Smooth muscle cell (in vitro differentiated cells): Measurements from ENCODE around the gene TNFRSF18. TPM values are rescaled to one million over a fixed set of nuclear protein-coding genes. Genes with fewer than 3 reads are reported as not detected.

ENCODE experiments used
- DNase-seq: peaks from one replicate; lab custom pipeline; 2025; ENCODE audit not compliant: unreplicated experiment; lab: John Stamatoyannopoulos, UW
- H2AFZ ChIP-seq: fragments of 200-600 bp; sonication (generic); 2 replicates; pipeline ENCODE4 v1.6.0; 2016; ENCODE audit warnings: antibody characterized with exemption, low read depth, mild to moderate bottlenecking
- H3F3A ChIP-seq: fragments of 200-600 bp; sonication (generic); 2 replicates; pipeline ENCODE4 v1.6.0; 2017; ENCODE audit warnings: antibody characterized with exemption, low read depth
- H3K27ac ChIP-seq: fragments of 200-600 bp; sonication (generic); 2 replicates; pipeline ENCODE4 v1.5.1; 2016; ENCODE audit warnings: low read depth, mild to moderate bottlenecking
- H3K27me3 ChIP-seq: fragments of 200-600 bp; sonication (generic); 2 replicates; pipeline ENCODE4 v1.6.1; 2016; ENCODE audit warnings: low read depth, mild to moderate bottlenecking
- H3K36me3 ChIP-seq: fragments of 200-600 bp; sonication (generic); 2 replicates; pipeline ENCODE4 v1.5.1; 2016; ENCODE audit warnings: low read depth
- H3K4me1 ChIP-seq: fragments of 200-600 bp; sonication (generic); 2 replicates; pipeline ENCODE4 v1.5.1; 2016; ENCODE audit warnings: low read depth
- H3K4me2 ChIP-seq: fragments of 200-600 bp; sonication (generic); 2 replicates; pipeline ENCODE4 v1.6.0; 2016; ENCODE audit warnings: mild to moderate bottlenecking
- H3K4me3 ChIP-seq: fragments of 200-600 bp; sonication (generic); 2 replicates; pipeline ENCODE4 v1.5.1; 2016; ENCODE audit warnings: mild to moderate bottlenecking
- H3K79me2 ChIP-seq: fragments of 200-600 bp; sonication (generic); 2 replicates; pipeline ENCODE4 v1.6.0; 2016; ENCODE audit warnings: low read depth, mild to moderate bottlenecking
- H3K9ac ChIP-seq: fragments of 200-600 bp; sonication (generic); 2 replicates; pipeline ENCODE4 v1.6.0; 2016; ENCODE audit warnings: low read depth
- H3K9me3 ChIP-seq: fragments of 200-600 bp; sonication (generic); replicated peaks from 2 replicates; pipeline ENCODE4 v1.5.1; 2016; ENCODE audit warnings: low read depth
- H4K20me1 ChIP-seq: fragments of 200-600 bp; sonication (generic); 2 replicates; pipeline ENCODE4 v1.6.0; 2016; ENCODE audit warnings: low read depth
- WGBS: methylation state at CpG from one replicate; pipeline ENCODE4 v1.1.7; 2016; ENCODE audit warnings: low lambda C conversion rate; 5-methylcytosine and 5-hydroxymethylcytosine counted together
- polyA plus RNA-seq: library from polyadenylated mRNA; unstranded; fragments of >200 nt; fragmentation: Nextera tagmentation; extraction: Ambion mirVana; gene quantifications from 2 replicates; pipeline ENCODE4 v1.2.1, GENCODE V29; 2016
- total RNA-seq: library from RNA; depleted of rRNA; stranded (reverse); fragments of >200 nt; gene quantifications from 2 replicates; pipeline ENCODE4 v1.2.3, GENCODE V29; 2014
- TF ChIP-seq, protein P1 (sequence below): fragments of 200-600 bp; sonication (generic); IDR thresholded peaks from 2 replicates; pipeline ENCODE4 v1.5.1; 2017; ENCODE audit warnings: borderline replicate concordance, mild to moderate bottlenecking, antibody characterized with exemption; ENCODE audit not compliant: insufficient read depth, poor library complexity, severe bottlenecking

Gene TNFRSF18
- total and polyA plus RNA-seq, 2 experiments from 2014 or later: 4.8 to 12.2 TPM

DNA sequence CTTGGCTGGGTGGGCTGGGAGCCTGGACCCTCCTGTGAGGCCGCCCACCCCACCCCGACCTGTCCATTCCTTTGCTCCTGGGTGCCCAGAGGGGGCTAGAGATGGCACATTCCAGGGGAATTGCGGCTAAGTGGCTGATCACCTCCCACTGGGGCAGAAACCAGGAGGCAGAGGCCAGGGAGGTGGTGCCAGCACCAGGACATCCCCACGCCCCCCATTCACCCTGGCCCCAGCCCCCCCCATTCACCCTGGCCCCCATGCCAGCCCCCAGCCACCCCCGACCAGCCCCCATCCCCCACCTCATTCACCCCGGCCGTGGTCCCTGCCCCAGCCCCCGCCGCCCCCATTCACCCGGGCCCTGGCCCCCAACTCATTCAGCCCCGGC, 33.9 kb upstream of the TNFRSF18 start:
- Histone ChIP-seq H3K4me3 (no peak overlapping the region), H4K20me1 (no peaks in the 10 kb centered on the region), H3K4me2 (no peak overlapping the region), H3K27ac (no peak overlapping the region), H3F3A (no peaks in the 10 kb centered on the region), H3K4me1 (no peaks in the 10 kb centered on the region), H3K9me3 (no peaks in the 10 kb centered on the region), H3K36me3 (no peaks in the 10 kb centered on the region), H3K27me3 (no peaks in the 10 kb centered on the region), H2AFZ (no peak overlapping the region), H3K79me2 (no peaks in the 10 kb centered on the region), H3K9ac (no peak overlapping the region)
- WGBS: 88% methylated on average over 2 of the region's 11 CpGs
- no peak for DNase-seq
- TF ChIP-seq, protein P1, sequence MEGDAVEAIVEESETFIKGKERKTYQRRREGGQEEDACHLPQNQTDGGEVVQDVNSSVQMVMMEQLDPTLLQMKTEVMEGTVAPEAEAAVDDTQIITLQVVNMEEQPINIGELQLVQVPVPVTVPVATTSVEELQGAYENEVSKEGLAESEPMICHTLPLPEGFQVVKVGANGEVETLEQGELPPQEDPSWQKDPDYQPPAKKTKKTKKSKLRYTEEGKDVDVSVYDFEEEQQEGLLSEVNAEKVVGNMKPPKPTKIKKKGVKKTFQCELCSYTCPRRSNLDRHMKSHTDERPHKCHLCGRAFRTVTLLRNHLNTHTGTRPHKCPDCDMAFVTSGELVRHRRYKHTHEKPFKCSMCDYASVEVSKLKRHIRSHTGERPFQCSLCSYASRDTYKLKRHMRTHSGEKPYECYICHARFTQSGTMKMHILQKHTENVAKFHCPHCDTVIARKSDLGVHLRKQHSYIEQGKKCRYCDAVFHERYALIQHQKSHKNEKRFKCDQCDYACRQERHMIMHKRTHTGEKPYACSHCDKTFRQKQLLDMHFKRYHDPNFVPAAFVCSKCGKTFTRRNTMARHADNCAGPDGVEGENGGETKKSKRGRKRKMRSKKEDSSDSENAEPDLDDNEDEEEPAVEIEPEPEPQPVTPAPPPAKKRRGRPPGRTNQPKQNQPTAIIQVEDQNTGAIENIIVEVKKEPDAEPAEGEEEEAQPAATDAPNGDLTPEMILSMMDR: no peak

DNA sequence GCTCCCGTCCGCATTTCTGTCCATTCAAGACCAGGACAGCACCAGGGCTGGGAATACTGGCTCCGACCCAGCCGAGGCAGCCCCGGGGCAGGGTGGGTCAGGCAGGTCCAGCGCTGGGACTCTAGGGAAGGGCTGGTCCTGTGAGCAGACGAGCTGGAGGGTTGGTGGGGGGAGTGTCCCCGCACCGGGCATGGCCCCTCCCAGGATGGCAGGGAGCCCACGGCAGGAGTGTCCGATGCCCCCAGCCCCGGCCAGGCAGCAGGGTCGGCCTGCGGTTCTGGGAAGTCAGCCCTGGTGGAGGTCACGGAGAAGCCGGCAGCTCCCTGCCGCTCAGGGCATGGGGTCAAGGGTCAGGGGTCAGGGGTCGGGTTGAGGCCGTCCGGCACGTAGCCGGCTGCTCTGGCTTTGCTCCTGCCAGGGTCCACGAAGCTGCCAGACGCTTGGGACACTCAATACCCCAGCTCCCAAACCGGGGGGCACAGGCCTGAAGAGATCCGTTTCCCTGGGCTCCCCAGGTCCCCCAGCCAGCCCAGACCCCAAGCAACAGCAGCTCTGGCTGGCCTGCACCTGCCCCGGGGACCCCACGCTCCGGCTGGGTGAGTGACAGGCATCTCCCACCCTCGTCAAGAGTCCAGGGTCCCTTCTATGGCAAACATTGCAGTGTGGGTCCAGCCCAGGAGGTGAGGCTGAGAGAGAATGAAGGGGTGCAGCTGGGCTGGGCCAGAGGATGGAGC, 33.4 kb upstream of the TNFRSF18 start:
- no peak overlapping the region for H3K9ac ChIP-seq
- H3K79me2 ChIP-seq: no peaks in the 10 kb centered on the region
- no peaks in the 10 kb centered on the region for H3K4me1 ChIP-seq
- H3K36me3 ChIP-seq: no peaks in the 10 kb centered on the region
- H3K9me3 ChIP-seq: no peaks in the 10 kb centered on the region
- H2AFZ ChIP-seq: no peak overlapping the region
- no peak overlapping the region for H3K4me3 ChIP-seq
- 77% methylated on average over 30 of the region's 30 CpGs for WGBS
- H3K27me3 ChIP-seq: no peaks in the 10 kb centered on the region
- no peak overlapping the region for H3K27ac ChIP-seq
- no peaks in the 10 kb centered on the region for H3F3A ChIP-seq
- DNase-seq: no peak
- no peak overlapping the region for H3K4me2 ChIP-seq
- H4K20me1 ChIP-seq: no peaks in the 10 kb centered on the region
- TF ChIP-seq, protein P1: no peak

DNA sequence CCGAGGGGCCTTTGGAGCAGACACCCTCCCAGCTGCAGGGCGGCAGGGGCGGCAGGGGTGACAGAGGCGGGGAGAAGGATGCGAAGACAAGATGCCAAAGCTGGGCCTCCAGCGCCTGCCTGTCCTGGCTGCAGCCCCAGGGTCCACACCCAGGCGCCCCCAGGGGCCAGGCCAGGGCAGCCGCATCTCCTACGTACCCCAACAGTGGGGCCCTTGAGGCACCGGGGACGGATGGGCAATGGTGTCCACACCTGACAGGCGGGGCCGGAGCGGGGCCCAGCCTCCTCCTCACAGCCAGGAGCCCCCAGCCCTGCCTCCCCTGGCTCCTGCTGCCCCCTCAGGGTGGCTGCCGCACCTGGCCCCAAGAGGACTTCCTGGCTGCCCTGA, 32.8 kb upstream of the TNFRSF18 start:
- Histone ChIP-seq H4K20me1 (no peaks in the 10 kb centered on the region), H2AFZ (no peak overlapping the region), H3K4me2 (no peak overlapping the region), H3K4me3 (no peak overlapping the region), H3K9ac (no peak overlapping the region), H3K79me2 (no peaks in the 10 kb centered on the region), H3K27me3 (no peaks in the 10 kb centered on the region), H3K9me3 (no peaks in the 10 kb centered on the region), H3K36me3 (no peaks in the 10 kb centered on the region), H3K27ac (no peak overlapping the region), H3F3A (no peaks in the 10 kb centered on the region), H3K4me1 (no peaks in the 10 kb centered on the region)
- TF ChIP-seq, protein P1: no peak
- WGBS: 85% methylated on average over 14 of the region's 15 CpGs
- DNase-seq: no peak

DNA sequence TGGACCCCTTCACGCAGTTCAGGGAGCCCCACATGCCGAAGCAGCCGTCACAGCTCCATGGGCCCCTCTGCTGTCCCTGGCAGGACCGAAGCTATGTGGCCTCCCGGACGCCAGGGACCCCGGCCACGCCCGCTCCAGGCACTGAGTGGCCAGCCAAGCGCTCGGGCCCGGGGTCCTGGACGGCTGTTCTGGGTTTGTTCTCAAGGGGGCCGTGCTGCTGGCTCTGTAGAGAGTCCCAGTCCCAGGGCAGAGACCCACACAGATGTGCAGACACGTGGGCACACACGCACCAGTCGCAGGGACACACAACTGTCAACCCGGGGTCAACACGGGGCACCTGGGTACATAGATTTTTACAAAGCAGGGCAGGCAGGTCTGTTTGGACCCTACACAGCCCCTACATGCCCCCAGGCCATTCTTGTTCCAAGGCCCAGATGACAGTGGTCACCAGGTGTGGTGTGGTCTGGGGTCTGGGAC, 32.3 kb upstream of the TNFRSF18 start:
- Histone ChIP-seq H3K27ac (no peak overlapping the region), H3K4me2 (no peak overlapping the region), H3K4me1 (no peaks in the 10 kb centered on the region), H3K79me2 (peaks cover 2% of the 10 kb centered on the region), H3K36me3 (no peaks in the 10 kb centered on the region), H2AFZ (no peak overlapping the region), H3K4me3 (no peak overlapping the region), H3K9me3 (no peaks in the 10 kb centered on the region), H3K9ac (no peak overlapping the region), H4K20me1 (no peaks in the 10 kb centered on the region), H3F3A (no peaks in the 10 kb centered on the region), H3K27me3 (no peaks in the 10 kb centered on the region)
- WGBS: 90% methylated on average over 19 of the region's 19 CpGs
- TF ChIP-seq, protein P1: no peak
- no peak for DNase-seq
